HEK293 (cell line): Measurements from ENCODE around the gene PPP1R36.

Experiments used
- CTCF ChIP-seq: fragments of 450-650 bp; formaldehyde crosslinking; IDR thresholded peaks from 2 replicates; pipeline ENCODE4 v1.5.1; 2016; ENCODE audit warnings: missing biosample characterization, missing genetic modification characterization
- GLI4 ChIP-seq: fragments of 450-650 bp; formaldehyde crosslinking; IDR thresholded peaks from 2 replicates; pipeline ENCODE4 v1.5.1; 2016; ENCODE audit warnings: missing biosample characterization, missing genetic modification characterization
- TCF7L2 ChIP-seq: IDR thresholded peaks from 2 replicates; pipeline ENCODE4 v1.6.1; 2011; ENCODE audit warnings: low read depth, mild to moderate bottlenecking, inconsistent platforms, low read length, moderate library complexity, borderline replicate concordance
- ZBTB49 ChIP-seq: fragments of 450-650 bp; formaldehyde crosslinking; IDR thresholded peaks from 2 replicates; pipeline ENCODE4 v1.5.1; 2016; ENCODE audit warnings: missing biosample characterization, missing genetic modification characterization, low read depth
- ZNF274 ChIP-seq, 2 experiments: fragments of 200-500 bp in 1 of 2; fragments of 450-650 bp in 1 of 2; sonication (Bioruptor generic) in 1 of 2; formaldehyde crosslinking in 1 of 2; IDR thresholded peaks; 2 replicates each; pipeline versions ENCODE4 v1.5.1 to v1.6.1; 2014 to 2016; ENCODE audit warnings: borderline replicate concordance in 1 of 2, inconsistent platforms in 1 of 2, low read length in 1 of 2, missing biosample characterization in 1 of 2, missing genetic modification characterization in 1 of 2
- ZNF501 ChIP-seq: fragments of 450-650 bp; formaldehyde crosslinking; IDR thresholded peaks from 2 replicates; pipeline ENCODE4 v1.5.1; 2016; ENCODE audit warnings: missing biosample characterization, missing genetic modification characterization
- ZNF555 ChIP-seq: fragments of 450-650 bp; formaldehyde crosslinking; conservative IDR thresholded peaks from 2 replicates; pipeline ENCODE4 v1.5.1; 2017; ENCODE audit warnings: missing biosample characterization, mild to moderate bottlenecking, missing genetic modification characterization, inconsistent platforms
- ZNF629 ChIP-seq: fragments of 450-650 bp; formaldehyde crosslinking; IDR thresholded peaks from 2 replicates; pipeline ENCODE4 v1.5.1; 2017; ENCODE audit warnings: missing biosample characterization, missing genetic modification characterization

- TF ChIP-seq ZNF555 (tag by site-specific recombination) (no peak), ZBTB49 (tag by site-specific recombination) (no peak), ZNF274 (IDR thresholded peaks at IDR 0.05; ENCODE audit: low read length) (no peak), ZNF274 (tag by site-specific recombination; IDR thresholded peaks at IDR 0.05; ENCODE audit: borderline replicate concordance) (no peak), CTCF (no peak), ZNF629 (tag by site-specific recombination) (no peak), TCF7L2 (no peak), ZNF501 (tag by site-specific recombination) (no peak), GLI4 (tag by site-specific recombination) (no peak)
Measured at GRCh38 chr14:64602826-64603225, 53.1 kb downstream of the PPP1R36 start.
